ENCODE results near the gene LRRC7. TPM values are rescaled to one million over a fixed set of nuclear protein-coding genes. Genes with fewer than 3 reads are reported as not detected.

The LRRC7 gene
- total RNA-seq: not detected
- total RNA-seq: 0 to 0.08 reads per million in 2 donors

- Mint-ChIP-seq H3K4me1 (no peaks in the 10 kb centered on the region), H3K27me3 (peaks cover 33% of the 10 kb centered on the region), H3K27ac (no peak within 1 kb of the TSS), H3K36me3 (ENCODE audit: low read depth) (peaks cover 3% of the 10 kb centered on the region), H3K4me3 (no peak within 1 kb of the TSS)
- H3K9me3 ChIP-seq (ENCODE audit: control insufficient read depth, low read length, poor library complexity, severe bottlenecking): no peaks in the 10 kb centered on the region
- ATAC-seq: no peak
- no peak for DNase-seq
Observed at GRCh38 chr1:69567652-69568420, at the start of gene LRRC7. TSS of gene LRRC7 (plus strand) at chr1:69567922. CDS start at chr1:69568640, 718 bp downstream.

DNA sequence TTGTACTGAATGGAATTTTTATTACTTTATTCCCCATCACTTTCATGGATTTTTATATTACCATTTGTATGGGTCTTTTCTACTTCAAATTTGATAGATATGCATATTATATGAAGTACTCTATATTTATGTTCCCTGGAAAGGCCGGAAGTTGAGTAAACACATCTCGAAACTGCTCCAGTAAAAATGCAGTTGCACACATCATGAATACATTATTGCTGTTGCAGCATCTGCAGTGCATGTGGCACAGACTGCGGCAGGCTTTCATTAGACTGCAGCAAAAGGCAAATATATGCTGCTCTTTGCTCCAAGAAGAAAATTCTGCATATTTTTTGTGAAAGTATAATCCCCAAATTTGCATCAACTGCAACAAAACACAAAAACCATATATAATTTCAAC is 48.7 kb upstream of the LRRC7 start:
- no peaks in the 10 kb centered on the region for H3K27me3 Mint-ChIP-seq
- DNase-seq (no peak), ATAC-seq (no peak)
- H3K4me3 Mint-ChIP-seq: no peak overlapping the region
- no peaks in the 10 kb centered on the region for H3K9me3 ChIP-seq (ENCODE audit: control insufficient read depth, low read length, poor library complexity, severe bottlenecking)
- H3K4me1 Mint-ChIP-seq: no peaks in the 10 kb centered on the region
- no peak overlapping the region for H3K27ac Mint-ChIP-seq
- H3K36me3 Mint-ChIP-seq (ENCODE audit: low read depth): no peaks in the 10 kb centered on the region

GRCh38 chr1:69520326-69520725 is 47.4 kb upstream of the LRRC7 start:
- Mint-ChIP-seq H3K36me3 (ENCODE audit: low read depth) (no peaks in the 10 kb centered on the region), H3K27ac (no peak overlapping the region), H3K27me3 (no peaks in the 10 kb centered on the region), H3K4me1 (no peaks in the 10 kb centered on the region), H3K4me3 (no peak overlapping the region)
- ATAC-seq (no peak), DNase-seq (no peak)
- H3K9me3 ChIP-seq (ENCODE audit: control insufficient read depth, low read length, poor library complexity, severe bottlenecking): no peaks in the 10 kb centered on the region

GRCh38 chr1:69523032-69523431 is 44.7 kb upstream of the LRRC7 start:
- H3K27ac Mint-ChIP-seq: no peak overlapping the region
- DNase-seq (no peak), ATAC-seq (no peak)
- H3K9me3 ChIP-seq (ENCODE audit: control insufficient read depth, low read length, poor library complexity, severe bottlenecking): no peaks in the 10 kb centered on the region
- no peaks in the 10 kb centered on the region for H3K36me3 Mint-ChIP-seq (ENCODE audit: low read depth)
- H3K4me1 Mint-ChIP-seq: no peaks in the 10 kb centered on the region
- H3K27me3 Mint-ChIP-seq: no peaks in the 10 kb centered on the region
- H3K4me3 Mint-ChIP-seq: no peak overlapping the region

GRCh38 chr1:69523461-69523860 is 44.3 kb upstream of the LRRC7 start:
- Mint-ChIP-seq H3K27me3 (no peaks in the 10 kb centered on the region), H3K4me1 (no peaks in the 10 kb centered on the region), H3K4me3 (no peak overlapping the region), H3K27ac (no peak overlapping the region), H3K36me3 (ENCODE audit: low read depth) (no peaks in the 10 kb centered on the region)
- no peak for ATAC-seq
- no peak for DNase-seq
- no peaks in the 10 kb centered on the region for H3K9me3 ChIP-seq (ENCODE audit: control insufficient read depth, low read length, poor library complexity, severe bottlenecking)

GRCh38 chr1:69524015-69524414 is 43.7 kb upstream of the LRRC7 start:
- H3K36me3 Mint-ChIP-seq (ENCODE audit: low read depth): no peaks in the 10 kb centered on the region
- no peak for DNase-seq
- no peak for ATAC-seq
- H3K4me1 Mint-ChIP-seq: no peaks in the 10 kb centered on the region
- no peak overlapping the region for H3K4me3 Mint-ChIP-seq
- no peak overlapping the region for H3K27ac Mint-ChIP-seq
- no peaks in the 10 kb centered on the region for H3K9me3 ChIP-seq (ENCODE audit: control insufficient read depth, low read length, poor library complexity, severe bottlenecking)
- no peaks in the 10 kb centered on the region for H3K27me3 Mint-ChIP-seq

GRCh38 chr1:69527273-69527672 is 40.4 kb upstream of the LRRC7 start:
- no peak for ATAC-seq
- H3K27ac Mint-ChIP-seq: no peak overlapping the region

DNA sequence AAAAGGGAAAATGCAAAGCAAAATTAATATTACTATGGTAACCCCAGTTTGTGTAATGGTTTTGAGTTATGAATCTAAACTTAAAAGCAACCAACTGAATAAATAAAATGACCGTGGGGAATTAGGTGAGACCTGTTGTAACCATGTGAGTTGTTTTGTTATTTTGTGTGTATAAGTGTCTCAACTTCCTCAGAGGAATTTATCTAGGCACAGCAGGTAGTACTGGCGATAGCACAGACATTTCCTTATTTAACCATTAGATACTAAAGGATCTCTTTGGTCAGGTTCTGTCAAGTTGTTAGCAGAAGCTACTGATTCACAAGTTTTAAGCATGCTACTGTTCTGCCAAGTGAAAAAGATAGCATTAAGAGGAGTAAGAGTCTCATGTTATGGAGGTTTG is 39.3 kb upstream of the LRRC7 start:
- no peaks in the 10 kb centered on the region for H3K4me1 Mint-ChIP-seq
- H3K4me3 Mint-ChIP-seq: no peak overlapping the region
- H3K36me3 Mint-ChIP-seq (ENCODE audit: low read depth): no peaks in the 10 kb centered on the region
- DNase-seq (no peak), ATAC-seq (no peak)
- H3K27me3 Mint-ChIP-seq: no peaks in the 10 kb centered on the region
- H3K9me3 ChIP-seq (ENCODE audit: control insufficient read depth, low read length, poor library complexity, severe bottlenecking): no peaks in the 10 kb centered on the region
- H3K27ac Mint-ChIP-seq: no peak overlapping the region

More at GRCh38 chr1:69527273-69527672, 40.4 kb upstream of the LRRC7 start:
- no peak for DNase-seq
- no peaks in the 10 kb centered on the region for H3K9me3 ChIP-seq (ENCODE audit: control insufficient read depth, low read length, poor library complexity, severe bottlenecking)
- Mint-ChIP-seq H3K36me3 (ENCODE audit: low read depth) (no peaks in the 10 kb centered on the region), H3K27me3 (no peaks in the 10 kb centered on the region), H3K4me3 (no peak overlapping the region), H3K4me1 (no peaks in the 10 kb centered on the region)

GRCh38 chr1:69533343-69533742 is 34.4 kb upstream of the LRRC7 start:
- Mint-ChIP-seq H3K36me3 (ENCODE audit: low read depth) (no peaks in the 10 kb centered on the region), H3K27ac (no peak overlapping the region), H3K4me1 (no peaks in the 10 kb centered on the region), H3K4me3 (no peak overlapping the region), H3K27me3 (no peaks in the 10 kb centered on the region)
- ATAC-seq (no peak), DNase-seq (no peak)
- no peaks in the 10 kb centered on the region for H3K9me3 ChIP-seq (ENCODE audit: control insufficient read depth, low read length, poor library complexity, severe bottlenecking)

DNA sequence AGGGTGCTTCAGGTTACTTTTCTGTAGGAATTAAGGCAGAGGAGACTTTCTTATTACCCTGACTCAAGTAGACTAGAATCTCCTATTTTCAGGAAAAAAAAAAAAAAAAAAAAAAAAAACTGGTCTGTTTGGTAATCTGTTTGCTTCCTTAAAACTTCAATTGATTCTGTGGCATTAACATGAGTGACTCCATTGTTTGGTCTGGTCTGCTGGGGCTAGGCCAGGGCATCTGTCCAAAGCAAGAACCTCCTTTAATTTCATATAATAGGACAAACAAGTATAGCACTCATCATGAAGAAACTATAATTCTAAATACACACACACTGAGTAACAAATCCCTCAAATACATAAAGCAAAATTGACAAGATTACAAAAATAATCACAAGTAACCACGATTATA is 32.9 kb upstream of the LRRC7 start:
- Mint-ChIP-seq H3K4me3 (no peak overlapping the region), H3K27ac (no peak overlapping the region), H3K36me3 (ENCODE audit: low read depth) (no peaks in the 10 kb centered on the region), H3K4me1 (no peaks in the 10 kb centered on the region), H3K27me3 (no peaks in the 10 kb centered on the region)
- ATAC-seq (no peak), DNase-seq (no peak)
- H3K9me3 ChIP-seq (ENCODE audit: control insufficient read depth, low read length, poor library complexity, severe bottlenecking): no peaks in the 10 kb centered on the region

DNA sequence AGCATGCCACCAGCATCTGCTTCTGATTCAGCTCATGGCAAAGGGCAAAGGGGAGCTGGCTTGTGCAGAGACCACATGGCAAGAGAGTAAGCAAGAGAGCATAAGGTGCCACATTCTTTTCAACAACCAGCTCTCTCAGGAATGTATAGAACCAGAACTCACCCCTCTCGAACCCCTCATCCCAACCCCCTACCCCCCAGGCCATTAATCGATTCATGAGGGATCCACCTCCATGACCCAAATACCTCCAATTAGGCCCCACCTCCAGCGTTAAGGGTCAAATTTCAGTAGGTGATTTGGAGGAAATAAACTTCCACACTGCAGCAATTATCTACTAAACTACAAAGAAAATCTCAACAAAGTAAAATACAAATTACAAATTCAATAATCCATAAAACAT is 32.2 kb upstream of the LRRC7 start:
- Mint-ChIP-seq H3K4me3 (no peak overlapping the region), H3K27ac (no peak overlapping the region), H3K36me3 (ENCODE audit: low read depth) (no peaks in the 10 kb centered on the region), H3K4me1 (no peaks in the 10 kb centered on the region), H3K27me3 (no peaks in the 10 kb centered on the region)
- no peaks in the 10 kb centered on the region for H3K9me3 ChIP-seq (ENCODE audit: control insufficient read depth, low read length, poor library complexity, severe bottlenecking)
- no peak for DNase-seq
- ATAC-seq: no peak

GRCh38 chr1:69540052-69540451 is 27.7 kb upstream of the LRRC7 start:
- Mint-ChIP-seq H3K4me3 (no peak overlapping the region), H3K27ac (no peak overlapping the region), H3K36me3 (ENCODE audit: low read depth) (no peaks in the 10 kb centered on the region), H3K27me3 (no peaks in the 10 kb centered on the region), H3K4me1 (no peaks in the 10 kb centered on the region)
- ATAC-seq (no peak), DNase-seq (no peak)
- no peaks in the 10 kb centered on the region for H3K9me3 ChIP-seq (ENCODE audit: control insufficient read depth, low read length, poor library complexity, severe bottlenecking)

DNA sequence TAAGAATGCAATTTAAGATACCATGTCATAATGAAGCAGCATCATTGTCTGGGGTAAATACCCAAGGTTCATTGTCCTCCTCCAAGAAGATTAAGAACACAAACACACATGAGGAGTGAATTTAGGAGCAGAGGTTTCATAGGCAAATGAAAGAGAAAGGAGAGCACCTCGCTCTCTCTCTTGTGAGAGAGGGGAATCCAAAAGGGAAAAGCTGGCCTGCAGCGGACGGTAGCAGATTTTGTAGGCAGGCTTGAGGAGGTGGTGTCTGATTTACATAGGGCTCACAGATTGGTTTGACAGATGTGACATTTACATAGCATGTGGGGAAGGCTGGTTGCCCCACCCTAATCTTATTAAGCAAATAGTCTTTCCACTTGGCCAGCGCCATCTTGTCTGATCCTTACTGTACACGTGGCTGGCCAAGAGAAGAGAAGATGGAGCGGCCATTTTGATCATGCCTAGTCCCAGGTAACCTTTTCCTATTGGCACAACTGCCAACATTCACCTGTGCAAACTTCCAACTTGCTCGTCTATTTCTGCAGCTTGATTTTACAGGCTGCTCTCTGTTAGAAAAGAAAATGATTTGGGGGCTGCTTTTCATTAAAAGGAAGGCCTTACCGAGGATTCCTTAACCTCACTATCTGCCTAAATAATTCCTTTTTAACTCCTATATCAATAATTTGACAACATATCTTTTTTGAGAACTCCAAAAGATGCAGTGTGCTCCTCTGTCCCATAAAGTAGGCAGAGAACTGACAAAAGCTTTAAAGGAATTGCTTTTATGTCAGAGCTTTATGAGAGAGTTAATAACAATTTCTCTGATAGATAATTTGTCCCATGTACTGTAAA is 16.0 kb upstream of the LRRC7 start:
- no peak for ATAC-seq
- H3K36me3 Mint-ChIP-seq (ENCODE audit: low read depth): no peaks in the 10 kb centered on the region
- H3K27me3 Mint-ChIP-seq: no peaks in the 10 kb centered on the region
- H3K4me3 Mint-ChIP-seq: no peak overlapping the region
- no peaks in the 10 kb centered on the region for H3K4me1 Mint-ChIP-seq
- H3K9me3 ChIP-seq (ENCODE audit: control insufficient read depth, low read length, poor library complexity, severe bottlenecking): no peaks in the 10 kb centered on the region
- DNase-seq: no peak
- no peak overlapping the region for H3K27ac Mint-ChIP-seq
